Measurements from ENCODE around the gene PIRT. TPM values are rescaled to one million over a fixed set of nuclear protein-coding genes. Genes with fewer than 3 reads are reported as not detected.

PIRT gene
- total and polyA plus RNA-seq, 2 of the 8 experiments (the other 6 are each of a cell fraction or from before 2014, with no cell fraction given): 0.03 TPM; not detected in 1

DNA sequence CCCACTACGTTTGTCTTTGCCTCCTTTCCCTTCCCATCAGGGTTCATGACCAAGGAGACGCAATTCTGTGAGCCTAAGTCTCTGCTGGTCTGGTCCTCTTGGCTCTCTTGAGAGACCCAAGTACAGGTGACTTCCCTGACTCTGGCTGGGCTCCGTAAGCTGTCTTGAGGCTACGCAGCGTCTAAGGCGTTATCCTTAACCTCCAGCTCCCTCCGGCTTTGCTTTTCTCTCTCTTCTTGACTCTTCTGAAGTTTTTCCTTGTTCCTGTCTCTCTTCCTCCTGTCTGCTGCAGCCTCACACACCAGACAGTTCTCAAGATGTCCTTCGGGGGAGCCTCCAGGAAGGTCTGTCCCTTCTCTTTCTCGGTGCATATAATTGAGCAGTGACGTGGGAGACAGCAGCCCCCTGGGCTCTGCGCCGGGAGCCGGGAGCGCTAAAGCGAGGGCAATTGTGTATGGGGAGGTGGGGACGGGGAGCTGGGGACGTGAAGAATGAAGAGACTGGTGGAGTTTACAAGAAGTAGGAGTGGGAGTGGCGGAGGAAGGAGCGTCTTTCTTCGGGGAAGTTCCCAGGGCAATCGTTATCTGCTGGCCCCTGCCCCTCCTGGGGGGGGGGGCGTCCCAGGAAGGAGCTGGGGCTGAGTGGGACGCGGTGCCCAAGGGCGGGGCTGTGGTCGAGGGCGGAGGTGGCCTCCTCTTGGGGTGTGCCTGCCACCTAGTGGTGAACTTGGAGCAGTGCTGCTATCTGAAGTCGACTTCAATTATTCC, 6.9 kb upstream of the PIRT start:
- POLR2A ChIA-PET (ENCODE audit: partially characterized antibody): interaction anchor here (0.6 to 2.1 kb wide), 4 partner anchors 16 to 108 kb away, joined by 3 to 10 read pairs (median 4); no protein-coding TSS in a partner anchor
- H2BK15ac ChIP-seq (ENCODE audit: low read length): peak overlapping the region; percentile 92
- H3K4me3 ChIP-seq (ENCODE audit: extremely low read depth in 1 of 4, insufficient read depth in 2 of 4, low read depth in 3 of 4, low read length in 4 of 4): peak overlapping the region; percentile 32 to 69 (median 57)
- no peaks in the 10 kb centered on the region; a peak in 1 of 4 replicates for H3K9me3 ChIP-seq (ENCODE audit: insufficient read depth in 2 of 2, low read depth in 1 of 2, low read length in 1 of 2)
- H3K79me1 ChIP-seq (ENCODE audit: low read depth, low read length): no peaks in the 10 kb centered on the region
- H2AK5ac ChIP-seq (ENCODE audit: low read depth, low read length): no peak overlapping the region
- no peaks in the 10 kb centered on the region for H3K36me3 ChIP-seq (ENCODE audit: control insufficient read depth in 2 of 4, insufficient read depth in 4 of 4, low read length in 3 of 4)
- H3K9ac ChIP-seq (replicated peaks in 1 of 4; ENCODE audit: extremely low read depth in 1 of 4, low read depth in 3 of 4, low read length in 3 of 4): no peak overlapping the region
- H2AFZ ChIP-seq (ENCODE audit: low read length): peak overlapping the region; percentile 93
- peak; percentile 46 to 81 for DNase-seq (ENCODE audit: low read depth in 1 of 2, low spot score in 2 of 2)
- 0 out of 2 replicates have a peak overlapping the region, but pooled peaks have one; percentile 76 for H2BK12ac ChIP-seq (ENCODE audit: low read depth, low read length)
- H3K4me1 ChIP-seq (replicated peaks in 1 of 4; ENCODE audit: control insufficient read depth in 3 of 4, insufficient read depth in 4 of 4, low read length in 3 of 4): peaks cover 7 to 10% (median 7%) of the 10 kb centered on the region in 4 experiments; a peak in 6 of 7 replicates
- no peak overlapping the region; the same call in 1 of the 2 replicates for H2BK5ac ChIP-seq (ENCODE audit: low read depth, low read length)
- no peaks in the 10 kb centered on the region for H3K79me2 ChIP-seq (ENCODE audit: control insufficient read depth in 1 of 2, insufficient read depth in 2 of 2, low read length in 2 of 2)
- WGBS, 2 experiments (ENCODE audit: extremely low coverage in 1 of 2, insufficient coverage in 1 of 2, insufficient read length in 1 of 2, insufficient replicate concordance in 2 of 2, low coverage in 1 of 2, low lambda C conversion rate in 2 of 2, missing lambda C conversion rate in 1 of 2): 7% methylated on average over 26 of the region's 28 CpGs; no CpG with 5 or more reads in 1 of the 2 experiments
- no peak overlapping the region for H4K91ac ChIP-seq (replicated peaks; ENCODE audit: insufficient read length, low read length)
- H3K14ac ChIP-seq (ENCODE audit: insufficient read length): no peak overlapping the region
- H3K27ac ChIP-seq (ENCODE audit: low read depth, low read length): no peak overlapping the region
- 0 out of 2 replicates have a peak overlapping the region, but pooled peaks have one; percentile 25 for H3K18ac ChIP-seq (ENCODE audit: extremely low read depth, low read length)
- peak; percentile 87 for FAIRE-seq
- peak overlapping the region; percentile 70 to 88 for H3K4me2 ChIP-seq (ENCODE audit: insufficient read depth in 1 of 2, low read depth in 2 of 2, low read length in 2 of 2)
- CTCF ChIA-PET (ENCODE audit: partially characterized antibody): interaction anchor here (0.7 to 10.0 kb wide), 33 partner anchors 8 to 306 kb away, joined by 3 to 88 read pairs (median 5); partner anchors contain the start of gene PIRT
- H3K23ac ChIP-seq (ENCODE audit: insufficient read length): no peak overlapping the region
- H3K4ac ChIP-seq (replicated peaks; ENCODE audit: insufficient read length, low read depth, low read length): no peak overlapping the region
- H3K23me2 ChIP-seq (ENCODE audit: low read depth, low read length): peaks cover 17% of the 10 kb centered on the region; the same call in 1 of the 2 replicates
- H4K5ac ChIP-seq (ENCODE audit: insufficient read length, low read depth, low read length): no peak overlapping the region
- no peaks in the 10 kb centered on the region for H4K20me1 ChIP-seq (replicated peaks in 1 of 2; ENCODE audit: control insufficient read depth in 1 of 2, insufficient read depth in 2 of 2, low read length in 2 of 2)
- peak overlapping the region; percentile 48; the same call in 1 of the 2 replicates for H2BK20ac ChIP-seq (ENCODE audit: low read length)
- H3K56ac ChIP-seq (replicated peaks; ENCODE audit: insufficient read length, low read depth, low read length): no peak overlapping the region
- no peak overlapping the region for H4K8ac ChIP-seq (ENCODE audit: extremely low read depth, insufficient read depth, low read length)
- H3K27me3 ChIP-seq (replicated peaks in 1 of 4; ENCODE audit: control insufficient read depth in 3 of 4, extremely low read depth in 1 of 4, insufficient read depth in 3 of 4, low read length in 3 of 4): peaks cover 0 to 2% (median 0%) of the 10 kb centered on the region in 4 experiments; a peak in 1 of 7 replicates
- H2BK120ac ChIP-seq (replicated peaks; ENCODE audit: low read depth, low read length): no peak overlapping the region
- no peak for TF ChIP-seq SIX5 (IDR thresholded peaks at IDR 0.05; ENCODE audit: low read depth, low read length)
- 0 out of 4 replicates have a peak, but pooled peaks of 1 of the 2 experiments have one; percentile 36 for TF ChIP-seq SIN3A (conservative IDR thresholded peaks at IDR 0.05 in 1 of 2, IDR thresholded peaks at IDR 0.05 in 1 of 2; ENCODE audit: low read depth in 1 of 2, low read length in 2 of 2)
- peak; percentile 26; the same call in 1 of the 2 replicates for TF ChIP-seq CREB1 (IDR thresholded peaks at IDR 0.05)
- 0 out of 2 replicates have a peak, but pooled peaks have one; percentile 18 for TF ChIP-seq MAX (IDR thresholded peaks at IDR 0.05)
- no peak for TF ChIP-seq SRF (IDR thresholded peaks at IDR 0.05; ENCODE audit: low read depth, low read length)
- TF ChIP-seq SP2 (IDR thresholded peaks at IDR 0.05; ENCODE audit: low read length): no peak
- no peak for TF ChIP-seq FOSL1 (IDR thresholded peaks at IDR 0.05; ENCODE audit: insufficient read depth, low read depth, low read length)
- no peak for TF ChIP-seq NANOG (IDR thresholded peaks at IDR 0.05; ENCODE audit: insufficient read depth, low read depth, low read length, poor library complexity, severe bottlenecking)
- TF ChIP-seq KDM1A (IDR thresholded peaks at IDR 0.05; ENCODE audit: borderline replicate concordance, low read length): no peak
- TF ChIP-seq TCF12 (IDR thresholded peaks at IDR 0.05; ENCODE audit: low read depth, low read length): no peak
- TF ChIP-seq BCL11A (IDR thresholded peaks at IDR 0.05; ENCODE audit: low read depth in 2 of 2, low read length in 2 of 2): no peak

Data from H1 (cell line).